GM12874 (cell line): ENCODE results near the gene C11orf52.

ENCODE experiments used
- CTCF ChIP-seq: IDR thresholded peaks from 2 replicates; pipeline ENCODE4 v1.5.1; 2011; ENCODE audit warnings: low read depth, mild to moderate bottlenecking, control low read depth, low read length, moderate library complexity; ENCODE audit not compliant: insufficient read depth

C11orf52 gene

GRCh38 chr11:111908639-111909305 is 9.9 kb upstream of the C11orf52 start:
- TF ChIP-seq CTCF = no peak

GRCh38 chr11:111909378-111909777 is 9.3 kb upstream of the C11orf52 start:
- TF ChIP-seq CTCF = no peak

GRCh38 chr11:111910676-111911562 is 7.8 kb upstream of the C11orf52 start:
- TF ChIP-seq CTCF = no peak

GRCh38 chr11:111911563-111912401 is 6.9 kb upstream of the C11orf52 start, which contains the start of gene CRYAB:
Gene CRYAB, minus strand, starts transcription at chr11:111911770. Its CDS starts 46 bp downstream, at chr11:111911724.
- TF ChIP-seq CTCF = no peak

- TF ChIP-seq CTCF = no peak
Measured at GRCh38 chr11:111912535-111912934, 6.2 kb upstream of the C11orf52 start, which contains the start of gene HSPB2. Gene HSPB2, plus strand, starts transcription at chr11:111912734. Its CDS starts 96 bp downstream, at chr11:111912830.

GRCh38 chr11:111913031-111913861 is 5.5 kb upstream of the C11orf52 start:
- no peak for TF ChIP-seq CTCF
